Measurements from ENCODE around the gene HIPK4. TPM values are rescaled to one million over a fixed set of nuclear protein-coding genes. Genes with fewer than 3 reads are reported as not detected.

The HIPK4 gene
- total and polyA plus RNA-seq, 2 of the 8 experiments (the other 6 are each of a cell fraction or from before 2014, with no cell fraction given): 0.15 to 0.57 TPM

DNA sequence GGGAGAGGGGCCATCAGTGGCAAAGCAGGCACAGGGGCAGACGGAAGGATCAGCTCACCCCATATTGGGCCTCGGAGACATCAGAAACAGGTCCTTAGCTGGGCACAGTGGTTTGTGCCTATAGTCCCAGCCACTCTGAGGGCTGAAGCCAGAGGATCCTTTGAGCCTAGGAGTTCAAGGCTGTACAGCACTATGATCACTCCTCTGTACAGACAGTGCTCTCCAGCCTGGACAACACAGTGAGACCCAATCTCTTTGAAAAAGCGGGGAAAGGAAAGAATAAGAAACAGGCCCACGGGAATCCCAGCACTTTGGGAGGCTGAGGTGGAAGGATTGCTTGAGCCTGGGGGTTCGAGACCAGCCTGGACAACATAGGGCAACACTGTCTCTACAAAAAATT is 29.8 kb upstream of the HIPK4 start:
- POLR2A ChIA-PET (ENCODE audit: partially characterized antibody): interaction anchor here (0.6 to 3.3 kb wide), 10 partner anchors 9 to 45 kb away, joined by 3 to 18 read pairs (median 6); partner anchors contain the start of genes BLVRB and SERTAD3
- H4K20me1 ChIP-seq (replicated peaks in 1 of 2; ENCODE audit: control insufficient read depth in 1 of 2, insufficient read depth in 2 of 2, low read length in 2 of 2): no peaks in the 10 kb centered on the region
- no peak overlapping the region for H3K4me2 ChIP-seq (ENCODE audit: insufficient read depth in 1 of 2, low read depth in 2 of 2, low read length in 2 of 2)
- no peak overlapping the region for H2BK12ac ChIP-seq (ENCODE audit: low read depth, low read length)
- no peaks in the 10 kb centered on the region for H3K79me2 ChIP-seq (ENCODE audit: control insufficient read depth in 1 of 2, insufficient read depth in 2 of 2, low read length in 2 of 2)
- H3K36me3 ChIP-seq (ENCODE audit: control insufficient read depth in 2 of 4, insufficient read depth in 4 of 4, low read length in 3 of 4): peaks cover 0 to 2% (median 0%) of the 10 kb centered on the region in 4 experiments; a peak in 2 of 8 replicates
- no peak overlapping the region for H4K91ac ChIP-seq (replicated peaks; ENCODE audit: insufficient read length, low read length)
- H3K4me1 ChIP-seq (replicated peaks in 1 of 4; ENCODE audit: control insufficient read depth in 3 of 4, insufficient read depth in 4 of 4, low read length in 3 of 4): peaks cover 4 to 9% (median 6%) of the 10 kb centered on the region in 4 experiments; a peak in 5 of 7 replicates
- no peak overlapping the region for H3K27ac ChIP-seq (ENCODE audit: low read depth, low read length)
- 0 out of 2 replicates have a peak overlapping the region, but pooled peaks have one; percentile 46 for H2BK15ac ChIP-seq (ENCODE audit: low read length)
- H3K9me3 ChIP-seq (ENCODE audit: insufficient read depth in 2 of 2, low read depth in 1 of 2, low read length in 1 of 2): no peaks in the 10 kb centered on the region
- H3K27me3 ChIP-seq (replicated peaks in 1 of 4; ENCODE audit: control insufficient read depth in 3 of 4, extremely low read depth in 1 of 4, insufficient read depth in 3 of 4, low read length in 3 of 4): no peaks in the 10 kb centered on the region; a peak in 1 of 7 replicates
- 0 out of 2 replicates have a peak overlapping the region, but pooled peaks have one; percentile 18 for H2BK20ac ChIP-seq (ENCODE audit: low read length)
- no peak overlapping the region for H2BK120ac ChIP-seq (replicated peaks; ENCODE audit: low read depth, low read length)
- WGBS, 2 experiments (ENCODE audit: extremely low coverage in 1 of 2, insufficient coverage in 1 of 2, insufficient read length in 1 of 2, insufficient replicate concordance in 2 of 2, low coverage in 1 of 2, low lambda C conversion rate in 2 of 2, missing lambda C conversion rate in 1 of 2): 91% methylated on average over 5 of the region's 5 CpGs; no CpG with 5 or more reads in 1 of the 2 experiments
- CTCF ChIA-PET (ENCODE audit: partially characterized antibody): interaction anchor here (0.8 to 4.4 kb wide), 18 partner anchors 7 to 103 kb away, joined by 3 to 41 read pairs (median 9); partner anchors contain the start of genes BLVRB, PRX, SERTAD3 and SPTBN4
- no peak overlapping the region for H4K5ac ChIP-seq (ENCODE audit: insufficient read length, low read depth, low read length)
- no peaks in the 10 kb centered on the region; the same call in 1 of the 2 replicates for H3K79me1 ChIP-seq (ENCODE audit: low read depth, low read length)
- no peak overlapping the region for H3K23ac ChIP-seq (ENCODE audit: insufficient read length)
- no peak overlapping the region for H3K18ac ChIP-seq (ENCODE audit: extremely low read depth, low read length)
- TF ChIP-seq KDM1A (IDR thresholded peaks at IDR 0.05; ENCODE audit: borderline replicate concordance, low read length): peak; percentile 46; the same call in 1 of the 2 replicates
- TF ChIP-seq SIRT6 (IDR thresholded peaks at IDR 0.05; ENCODE audit: low read length): no peak
- no peak for TF ChIP-seq RXRA (IDR thresholded peaks at IDR 0.05; ENCODE audit: insufficient read depth, low read depth, low read length)
- 0 out of 2 replicates have a peak overlapping the region, but pooled peaks have one; percentile 82 for H2AK5ac ChIP-seq (ENCODE audit: low read depth, low read length)
- no peak overlapping the region for H3K4me3 ChIP-seq (ENCODE audit: extremely low read depth in 1 of 4, insufficient read depth in 2 of 4, low read depth in 3 of 4, low read length in 4 of 4)
- H2AFZ ChIP-seq (ENCODE audit: low read length): no peak overlapping the region
- FAIRE-seq (no peak), DNase-seq (ENCODE audit: low read depth in 1 of 2, low spot score in 2 of 2) (no peak)
- H3K56ac ChIP-seq (replicated peaks; ENCODE audit: insufficient read length, low read depth, low read length): no peak overlapping the region
- no peak overlapping the region for H3K9ac ChIP-seq (replicated peaks in 1 of 4; ENCODE audit: extremely low read depth in 1 of 4, low read depth in 3 of 4, low read length in 3 of 4)
- no peak overlapping the region for H4K8ac ChIP-seq (ENCODE audit: extremely low read depth, insufficient read depth, low read length)
- H2BK5ac ChIP-seq (ENCODE audit: low read depth, low read length): no peak overlapping the region
- no peak overlapping the region for H3K4ac ChIP-seq (replicated peaks; ENCODE audit: insufficient read length, low read depth, low read length)
- peaks cover 6% of the 10 kb centered on the region; the same call in 1 of the 2 replicates for H3K23me2 ChIP-seq (ENCODE audit: low read depth, low read length)
- H3K14ac ChIP-seq (ENCODE audit: insufficient read length): no peak overlapping the region

Data from H1 (cell line).